Neural cell (in vitro differentiated cells): ENCODE results near the gene CENPP. TPM values are rescaled to one million over a fixed set of nuclear protein-coding genes. Genes with fewer than 3 reads are reported as not detected.

ENCODE experiments used
- H2AFZ ChIP-seq: fragments of 200-600, 300-800 bp; sonication (generic), shearing (Covaris generic); 2 replicates; pipeline ENCODE4 v1.6.0; 2014; ENCODE audit warnings: low read depth, mild to moderate bottlenecking, antibody characterized with exemption, low read length, moderate library complexity
- H3F3A ChIP-seq: fragments of 200-600 bp; shearing (Covaris generic); 2 replicates; pipeline ENCODE4 v1.6.1; 2016; ENCODE audit warnings: mild to moderate bottlenecking, moderate library complexity, mixed read lengths, antibody characterized with exemption, low read length; ENCODE audit not compliant: insufficient read depth, poor library complexity, severe bottlenecking
- H3K27ac ChIP-seq: fragments of 200-600, 300-800 bp; sonication (generic), shearing (Covaris generic); 2 replicates; pipeline ENCODE4 v1.5.1; 2014; ENCODE audit warnings: mild to moderate bottlenecking, low read length, moderate library complexity
- H3K27me3 ChIP-seq: fragments of 300-800, 200-600 bp; sonication (generic), shearing (Covaris generic); 2 replicates; pipeline ENCODE4 v1.6.0; 2014; ENCODE audit warnings: mild to moderate bottlenecking, low read depth, low read length, moderate library complexity; ENCODE audit not compliant: insufficient read depth
- H3K36me3 ChIP-seq: fragments of 300-800, 200-600 bp; sonication (generic), shearing (Covaris generic); 2 replicates; pipeline ENCODE4 v1.5.1; 2014; ENCODE audit warnings: mild to moderate bottlenecking, antibody characterized with exemption, low read length, moderate library complexity; ENCODE audit not compliant: insufficient read depth
- H3K4me2 ChIP-seq: fragments of 300-800, 200-600 bp; sonication (generic), shearing (Covaris generic); 2 replicates; pipeline ENCODE4 v1.6.0; 2014; ENCODE audit warnings: mild to moderate bottlenecking, low read length
- H3K4me3 ChIP-seq: fragments of 300-800, 200-600 bp; sonication (generic), shearing (Covaris generic); 2 replicates; pipeline ENCODE4 v1.5.1; 2014; ENCODE audit warnings: mild to moderate bottlenecking, low read length, moderate library complexity
- H3K79me2 ChIP-seq: fragments of 200-600 bp; shearing (Covaris generic); replicated peaks from 2 replicates; pipeline ENCODE4 v1.6.0; 2014; ENCODE audit warnings: mild to moderate bottlenecking, low read length, moderate library complexity; ENCODE audit not compliant: insufficient read depth
- H3K9ac ChIP-seq: fragments of 300-800, 200-600 bp; sonication (generic), shearing (Covaris generic); 2 replicates; pipeline ENCODE4 v1.6.1; 2016; ENCODE audit warnings: mild to moderate bottlenecking, low read length, mixed read lengths
- H3K9me2 ChIP-seq: fragments of 200-600 bp; shearing (Covaris generic); 2 replicates; pipeline ENCODE4 v1.6.1; 2016; ENCODE audit warnings: mild to moderate bottlenecking, low read length, mixed read lengths; ENCODE audit not compliant: insufficient read depth
- H3K9me3 ChIP-seq: fragments of 200-600, 300-800 bp; sonication (generic), shearing (Covaris generic); 2 replicates; pipeline ENCODE4 v1.6.1; 2016; ENCODE audit warnings: mild to moderate bottlenecking, mixed run types, low read length, moderate library complexity, mixed read lengths
- H4K20me1 ChIP-seq: fragments of 200-600 bp; shearing (Covaris generic); 2 replicates; pipeline ENCODE4 v1.6.1; 2016; ENCODE audit warnings: mild to moderate bottlenecking, mixed run types; ENCODE audit not compliant: insufficient read depth
- CTCF ChIP-seq: fragments of 450-650 bp; IDR thresholded peaks from 2 replicates; pipeline ENCODE4 v1.5.1; 2014; ENCODE audit warnings: antibody characterized with exemption, mild to moderate bottlenecking, moderate library complexity; ENCODE audit not compliant: poor library complexity, severe bottlenecking
- EP300 ChIP-seq: fragments of 450-650 bp; conservative IDR thresholded peaks from 2 replicates; pipeline ENCODE4 v1.6.1; 2014; ENCODE audit warnings: antibody characterized with exemption, mild to moderate bottlenecking, moderate library complexity; ENCODE audit not compliant: poor library complexity, severe bottlenecking
- EZH2 ChIP-seq: fragments of 200-600, 300-800 bp; shearing (Covaris generic), sonication (generic); IDR thresholded peaks from 2 replicates; pipeline ENCODE4 v1.6.1; 2014; ENCODE audit warnings: antibody characterized with exemption, low read length, borderline replicate concordance, mild to moderate bottlenecking; ENCODE audit not compliant: insufficient read depth, poor library complexity, severe bottlenecking
- MXI1 ChIP-seq: fragments of 450-650 bp; conservative IDR thresholded peaks from 2 replicates; pipeline ENCODE4 v1.6.1; 2014; ENCODE audit warnings: antibody characterized with exemption, mild to moderate bottlenecking; ENCODE audit not compliant: poor library complexity, severe bottlenecking
- POLR2AphosphoS5 ChIP-seq: IDR thresholded peaks from 2 replicates; pipeline ENCODE4 v1.6.1; 2012
- RAD21 ChIP-seq: fragments of 450-650 bp; conservative IDR thresholded peaks from 2 replicates; pipeline ENCODE4 v1.6.1; 2014; ENCODE audit warnings: antibody characterized with exemption, mild to moderate bottlenecking, moderate library complexity
- REST ChIP-seq: IDR thresholded peaks from 2 replicates; pipeline ENCODE4 v1.6.1; 2012; ENCODE audit warnings: borderline replicate concordance
- SMC3 ChIP-seq: fragments of 450-650 bp; conservative IDR thresholded peaks from 2 replicates; pipeline ENCODE4 v1.6.1; 2014; ENCODE audit warnings: antibody characterized with exemption, mild to moderate bottlenecking, moderate library complexity; ENCODE audit not compliant: poor library complexity
- TAF1 ChIP-seq: IDR thresholded peaks from 2 replicates; pipeline ENCODE4 v1.6.1; 2012; ENCODE audit warnings: low read depth
- polyA plus RNA-seq: library from polyadenylated mRNA; depleted of rRNA; stranded (reverse); fragments of >200 nt; gene quantifications from 2 replicates; pipeline ENCODE4 v1.2.3, GENCODE V29; 2014

The CENPP gene
- polyA plus RNA-seq, 1 donor from 2014 or later: 5.0 TPM

GRCh38 chr9:92501671-92502393, 176.1 kb downstream of the CENPP start:
- Histone ChIP-seq H3K27ac (no peak overlapping the region), H3K27me3 (no peaks in the 10 kb centered on the region), H3F3A (no peaks in the 10 kb centered on the region), H2AFZ (no peak overlapping the region), H3K9ac (no peak overlapping the region), H3K79me2 (no peaks in the 10 kb centered on the region), H3K9me3 (no peaks in the 10 kb centered on the region), H4K20me1 (no peaks in the 10 kb centered on the region), H3K36me3 (no peaks in the 10 kb centered on the region), H3K4me3 (no peak overlapping the region), H3K4me2 (no peak overlapping the region), H3K9me2 (no peaks in the 10 kb centered on the region)
- TF ChIP-seq SMC3 (no peak), EZH2 (no peak), POLR2AphosphoS5 (no peak), CTCF (no peak), EP300 (no peak), RAD21 (no peak), REST (no peak), MXI1 (no peak), TAF1 (no peak)

DNA sequence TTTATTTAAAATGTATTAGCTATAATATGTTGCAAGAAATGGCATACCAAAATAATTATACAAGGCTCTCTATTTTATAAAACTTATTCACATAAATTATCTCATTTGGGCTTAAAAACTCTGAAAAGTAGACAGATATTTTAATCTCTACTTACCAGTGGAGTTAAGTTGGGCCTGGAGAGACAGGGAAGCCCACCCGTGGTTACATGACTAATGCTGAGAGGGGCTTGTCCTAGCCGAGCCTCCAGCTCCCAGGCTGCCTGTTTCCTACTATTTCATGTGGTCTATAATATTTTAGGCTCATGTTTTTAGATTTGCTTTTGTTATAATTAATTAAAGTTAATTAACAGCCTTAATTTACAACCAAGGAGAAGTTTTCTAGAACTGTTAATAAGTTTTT, 177.4 kb downstream of the CENPP start:
- no peaks in the 10 kb centered on the region for H3K9me2 ChIP-seq
- H4K20me1 ChIP-seq: no peaks in the 10 kb centered on the region
- no peaks in the 10 kb centered on the region for H3K36me3 ChIP-seq
- no peaks in the 10 kb centered on the region for H3K27me3 ChIP-seq
- TF ChIP-seq POLR2AphosphoS5: no peak
- no peak for TF ChIP-seq MXI1
- no peak for TF ChIP-seq TAF1
- TF ChIP-seq EZH2: no peak
- no peak for TF ChIP-seq RAD21
- no peak for TF ChIP-seq REST
- no peak for TF ChIP-seq SMC3
- TF ChIP-seq CTCF: no peak
- TF ChIP-seq EP300: no peak
- H2AFZ ChIP-seq: no peak overlapping the region
- H3K4me2 ChIP-seq: no peak overlapping the region
- H3F3A ChIP-seq: no peaks in the 10 kb centered on the region
- no peaks in the 10 kb centered on the region for H3K9me3 ChIP-seq
- H3K4me3 ChIP-seq: no peak overlapping the region
- no peak overlapping the region for H3K27ac ChIP-seq
- no peak overlapping the region for H3K9ac ChIP-seq
- H3K79me2 ChIP-seq: no peaks in the 10 kb centered on the region
